HG03108 (cell line): ENCODE data around the gene TNS3.

ENCODE experiments used
- ATAC-seq: cut with Tn5 transposase; IDR thresholded peaks from one replicate; pipeline ENCODE4 v1.9.1; 2021; ENCODE audit warnings: moderate library complexity; ENCODE audit not compliant: unreplicated experiment

TNS3 gene

DNA sequence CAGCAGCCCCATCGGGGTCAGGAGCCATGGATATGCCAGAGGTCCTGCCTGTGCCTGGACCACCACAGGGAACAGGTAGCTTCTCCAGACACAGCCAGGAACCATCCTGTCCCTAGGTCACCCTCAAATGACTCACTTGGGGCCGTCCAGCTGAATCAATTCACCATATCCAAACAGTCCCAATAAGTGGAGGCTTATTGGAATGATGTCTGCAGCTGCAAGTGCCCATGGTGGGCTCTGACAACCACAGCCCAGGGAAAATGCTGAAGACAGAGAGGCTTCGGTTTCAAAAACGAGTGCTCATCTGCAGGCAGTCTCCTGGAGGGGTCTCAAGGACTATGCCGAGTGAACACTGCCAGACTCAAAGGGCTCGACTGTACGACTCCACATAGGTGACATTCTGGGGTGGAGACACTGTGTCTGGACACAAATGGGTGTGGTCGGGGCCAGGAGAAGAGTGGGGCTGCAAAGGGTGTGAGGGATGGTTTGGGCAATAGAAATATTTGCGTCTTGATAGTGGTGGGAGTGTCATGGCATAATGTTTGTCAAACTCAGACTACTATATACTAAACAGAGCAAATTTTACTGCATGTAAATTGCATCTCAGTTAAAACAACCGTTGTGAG lies 204.8 kb downstream of the TNS3 start:
- no peak for ATAC-seq

DNA sequence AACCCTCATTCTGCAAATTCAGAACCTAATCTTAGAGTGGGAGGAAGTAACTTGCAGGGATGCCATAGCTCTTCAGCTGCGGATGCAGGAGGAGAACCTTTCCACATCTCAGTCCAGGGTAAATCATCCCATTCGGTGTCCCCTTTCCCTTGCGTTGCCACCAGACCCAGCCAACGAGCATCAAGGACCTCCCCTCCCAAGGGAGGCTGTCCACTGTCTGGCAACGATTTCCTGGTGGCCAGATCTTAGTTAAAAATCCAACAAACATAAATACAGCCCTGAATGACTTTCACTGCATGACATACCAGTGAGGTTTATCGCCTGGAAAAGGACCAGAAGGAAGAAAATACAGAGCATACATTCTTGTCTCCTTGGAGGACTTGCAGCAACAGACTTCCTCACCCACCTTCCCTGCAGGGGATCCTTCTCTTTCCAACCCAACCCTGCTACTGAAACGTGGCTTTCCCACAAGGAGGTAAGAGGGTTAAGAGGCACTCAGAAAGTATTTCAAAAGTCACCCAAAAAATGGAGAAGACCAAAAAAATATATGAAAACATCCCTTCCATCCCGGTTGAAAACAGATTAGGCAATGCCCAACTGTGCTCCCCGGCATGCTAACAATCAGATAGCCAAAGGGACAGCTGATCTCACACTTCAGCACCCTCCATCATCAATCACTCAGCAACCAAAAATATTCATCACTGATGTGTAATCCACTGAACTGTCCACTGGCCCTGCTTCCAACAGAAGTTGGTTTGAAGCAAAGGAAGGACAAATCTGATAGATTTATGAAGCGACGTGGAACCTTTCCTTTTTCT lies 206.6 kb downstream of the TNS3 start:
- ATAC-seq = no peak

- ATAC-seq = no peak
These were observed 207.4 kb downstream of the TNS3 start for GRCh38 chr7:47374538-47374937.

- no peak for ATAC-seq
These were observed 207.9 kb downstream of the TNS3 start for GRCh38 chr7:47373871-47374451.

- no peak for ATAC-seq
These were observed 210.1 kb downstream of the TNS3 start for GRCh38 chr7:47371733-47372368.

DNA sequence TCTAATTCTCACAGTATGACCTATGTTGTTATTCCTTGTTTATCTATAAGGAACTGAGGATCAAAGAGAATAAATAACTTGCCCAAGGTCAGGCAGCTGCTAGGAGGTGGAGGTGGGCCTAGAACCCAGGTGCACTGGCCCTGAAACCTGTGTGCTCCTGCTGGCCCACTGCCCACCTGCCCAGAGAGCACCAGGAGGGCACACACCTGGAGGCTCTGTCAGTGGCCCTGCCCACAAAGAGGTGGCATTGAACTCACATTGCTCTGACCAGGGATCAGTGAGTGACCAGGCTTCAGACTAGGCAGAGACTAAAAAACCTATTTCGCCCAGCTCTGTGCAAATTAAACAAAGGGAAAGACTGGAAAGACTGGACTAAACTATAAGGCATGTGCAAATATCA lies 210.6 kb downstream of the TNS3 start:
- ATAC-seq = no peak

DNA sequence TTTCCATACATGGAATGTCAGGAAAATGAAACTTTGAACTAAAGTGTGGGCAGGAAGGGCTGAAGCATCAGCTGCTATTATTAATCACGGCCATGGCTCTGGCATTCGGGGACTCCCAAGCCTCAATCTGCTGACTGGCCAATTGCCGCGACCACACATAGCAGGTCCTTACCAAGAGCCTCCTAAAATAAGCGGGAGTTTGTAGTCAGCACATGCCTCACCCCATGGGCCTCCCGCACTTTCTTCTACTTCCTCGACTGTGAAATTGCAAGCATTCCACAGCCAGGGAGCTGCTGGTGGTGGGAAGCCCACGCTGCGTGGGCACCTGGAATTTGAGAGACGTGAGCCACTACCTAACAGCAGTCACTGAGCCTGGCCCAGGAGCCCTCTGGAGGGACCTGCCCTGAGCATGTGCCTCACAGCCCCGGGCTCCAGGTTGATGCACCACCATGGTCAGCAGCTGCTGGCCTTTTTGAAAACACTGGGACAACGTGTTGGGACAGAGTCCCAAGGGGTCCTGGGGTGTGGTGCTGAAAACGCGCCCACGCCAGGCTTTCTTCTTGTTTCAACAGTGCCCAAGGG lies 211.4 kb downstream of the TNS3 start:
- no peak for ATAC-seq

GRCh38 chr7:47369736-47370135 lies 212.2 kb downstream of the TNS3 start:
- no peak for ATAC-seq

GRCh38 chr7:47368190-47368812 lies 213.6 kb downstream of the TNS3 start:
- ATAC-seq = no peak

DNA sequence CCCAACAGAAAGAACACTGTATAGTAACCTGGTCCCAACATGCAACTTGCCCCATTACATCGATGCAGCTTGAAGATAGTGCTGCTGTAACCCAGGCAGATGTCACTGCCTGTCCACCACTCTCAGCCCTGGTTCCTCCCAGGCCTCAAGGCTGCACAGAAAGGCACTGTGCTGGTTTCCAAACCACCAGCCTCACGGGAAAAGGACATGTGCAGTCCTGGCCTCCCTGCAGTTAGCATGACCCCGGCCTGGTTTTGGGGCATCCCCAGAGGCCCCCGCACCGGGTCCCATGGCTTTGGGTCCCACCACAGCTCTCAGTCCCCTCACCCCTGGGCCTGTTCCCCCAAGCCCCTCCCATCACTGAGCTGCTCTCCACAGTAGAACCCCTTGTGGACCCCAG lies 214.5 kb downstream of the TNS3 start:
- no peak for ATAC-seq

DNA sequence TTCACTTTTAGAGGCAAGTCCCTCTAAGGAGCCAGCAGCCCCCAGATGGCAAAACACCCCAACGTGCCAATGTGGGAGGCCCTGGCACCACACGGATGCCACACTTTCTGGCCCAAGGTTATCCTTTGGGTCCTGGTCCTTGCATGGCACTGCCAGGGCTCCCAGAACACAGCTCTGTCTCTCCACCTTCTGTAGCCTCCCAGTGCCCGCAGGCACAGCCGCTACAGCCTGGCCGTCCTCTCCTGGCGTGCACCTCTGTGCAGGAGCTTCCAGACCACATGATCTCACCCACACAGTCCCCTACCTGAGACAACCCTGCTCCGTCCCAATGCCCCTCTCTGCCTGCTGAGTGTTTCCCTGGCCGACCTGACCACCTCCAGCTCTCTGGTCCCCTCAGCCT lies 215.0 kb downstream of the TNS3 start:
- ATAC-seq = no peak

GRCh38 chr7:47366211-47366610 lies 215.7 kb downstream of the TNS3 start:
- ATAC-seq = no peak

GRCh38 chr7:47362984-47363383 lies 218.9 kb downstream of the TNS3 start:
- no peak for ATAC-seq

DNA sequence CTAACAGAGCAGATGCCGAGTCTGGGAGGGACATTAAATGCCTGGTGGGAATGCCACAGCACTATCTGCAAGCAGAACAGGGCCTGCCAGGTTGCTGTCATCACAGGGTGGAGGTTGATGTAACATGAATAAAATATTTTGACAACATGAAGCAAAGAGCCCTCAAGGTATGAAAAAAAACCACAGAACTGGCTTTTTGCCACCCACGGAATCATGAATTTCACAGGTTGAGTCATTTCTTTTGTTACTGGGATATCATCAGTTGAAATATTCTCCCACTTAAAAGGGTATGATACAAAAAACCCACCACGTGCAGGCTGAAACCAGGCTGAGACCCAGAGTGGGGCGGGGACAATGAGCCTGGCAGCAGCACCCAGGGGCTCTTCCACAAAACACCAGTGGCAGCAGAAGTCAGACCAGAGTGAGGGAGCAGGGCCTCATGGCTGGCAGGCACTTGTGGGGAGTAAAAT lies 220.1 kb downstream of the TNS3 start:
- ATAC-seq = no peak

DNA sequence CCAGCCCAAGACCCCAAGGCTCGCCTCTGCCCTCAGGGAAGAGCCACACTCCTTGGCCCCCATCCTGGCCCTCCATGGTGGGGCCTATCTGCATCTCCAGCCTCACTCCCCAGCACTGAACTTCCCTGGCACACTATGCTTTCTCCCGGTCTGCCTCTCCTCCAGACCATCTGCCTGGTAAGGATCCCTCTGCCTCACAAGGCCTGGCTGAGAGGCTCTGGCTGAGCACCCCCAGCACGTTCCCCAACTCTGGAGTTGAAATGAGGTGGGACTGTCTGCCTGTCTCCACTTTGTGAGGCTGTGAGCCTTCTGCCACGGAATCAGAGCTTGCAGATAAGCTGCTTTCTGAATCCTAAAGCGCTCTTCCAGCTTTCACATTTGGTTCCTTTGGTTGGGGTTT lies 220.7 kb downstream of the TNS3 start:
- ATAC-seq = no peak

GRCh38 chr7:47360301-47360900 lies 221.5 kb downstream of the TNS3 start:
- ATAC-seq = no peak

DNA sequence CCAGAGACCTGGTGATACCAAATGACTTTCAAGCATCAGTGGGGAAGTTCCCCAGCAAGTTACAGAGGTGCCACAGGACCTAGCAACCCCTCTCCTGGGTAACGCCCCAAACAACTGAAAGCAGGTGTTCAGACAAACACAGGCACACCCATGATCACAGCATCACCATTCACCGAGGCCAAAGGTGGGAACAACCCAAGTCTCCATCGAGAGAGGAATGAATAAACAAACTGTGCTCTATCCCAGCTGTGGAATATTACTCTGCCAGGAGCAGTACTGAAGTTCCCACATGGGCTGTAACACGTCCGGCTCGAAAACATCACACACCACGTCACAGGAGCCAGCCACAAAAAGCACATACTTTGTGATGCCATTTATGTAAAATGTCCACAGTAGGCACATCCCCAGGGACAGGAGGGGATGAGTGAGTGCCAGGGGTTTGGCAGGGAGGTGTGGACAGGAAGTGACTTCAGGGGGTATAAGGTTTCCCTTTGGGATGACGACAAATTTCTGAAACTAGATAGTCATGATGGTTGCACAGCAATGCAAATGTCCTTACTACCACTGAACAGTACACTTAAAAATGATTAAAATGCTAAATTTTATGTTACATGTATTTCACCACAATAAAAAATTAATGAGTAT lies 222.8 kb downstream of the TNS3 start:
- no peak for ATAC-seq

GRCh38 chr7:47358357-47358756 lies 223.6 kb downstream of the TNS3 start:
- no peak for ATAC-seq

GRCh38 chr7:47357863-47358262 lies 224.0 kb downstream of the TNS3 start:
- no peak for ATAC-seq

GRCh38 chr7:47357361-47357760 lies 224.6 kb downstream of the TNS3 start:
- no peak for ATAC-seq
